ENCODE results near the gene SKP2.

GRCh38 chr5:36214436-36214835, 62.5 kb downstream of the SKP2 start:
- TF ChIP-seq NFRKB (IDR thresholded peaks at IDR 0.05): no peak
- no peak for TF ChIP-seq SP1 (IDR thresholded peaks at IDR 0.05)
- no peak for TF ChIP-seq LEF1 (IDR thresholded peaks at IDR 0.05; ENCODE audit: borderline replicate concordance)
- no peak for TF ChIP-seq HDGF (IDR thresholded peaks at IDR 0.05; ENCODE audit: borderline replicate concordance)
- no peak for TF ChIP-seq FOXK2 (IDR thresholded peaks at IDR 0.05)
- TF ChIP-seq BHLHE40 (IDR thresholded peaks at IDR 0.05; ENCODE audit: borderline replicate concordance): no peak
- no peak for TF ChIP-seq FOXM1 (IDR thresholded peaks at IDR 0.05; ENCODE audit: borderline replicate concordance)
- TF ChIP-seq ZNF384 (IDR thresholded peaks at IDR 0.05): no peak
- no peak for TF ChIP-seq CTBP1 (IDR thresholded peaks at IDR 0.05; ENCODE audit: borderline replicate concordance)
- no peak for TF ChIP-seq ARNT (IDR thresholded peaks at IDR 0.05)
- no peak for TF ChIP-seq TARDBP (IDR thresholded peaks at IDR 0.05)
- no peak for TF ChIP-seq SUZ12 (IDR thresholded peaks at IDR 0.05)
- TF ChIP-seq PKNOX1 (IDR thresholded peaks at IDR 0.05): no peak
- no peak for TF ChIP-seq FOXA1 (IDR thresholded peaks at IDR 0.05)

All from HEK293T (cell line).